ACC112 (cell line): ENCODE measurements around the gene LPAR1.

Experiments used
- H2AFZ ChIP-seq: fragments of 200-600 bp; sonication (generic); one replicate; pipeline ENCODE4 v1.6.0; 2017; ENCODE audit warnings: antibody characterized with exemption, low read length; ENCODE audit not compliant: unreplicated experiment
- H3K27ac ChIP-seq: fragments of 200-600 bp; sonication (generic); 2 replicates; pipeline ENCODE4 v1.5.1; 2014; ENCODE audit warnings: low read depth, mild to moderate bottlenecking, antibody characterized with exemption, low read length, moderate library complexity
- H3K27me3 ChIP-seq: fragments of 200-600 bp; sonication (generic); 2 replicates; pipeline ENCODE4 v1.6.1; 2014; ENCODE audit warnings: mild to moderate bottlenecking, antibody characterized with exemption, low read length, moderate library complexity, mixed read lengths; ENCODE audit not compliant: insufficient read depth
- H3K36me3 ChIP-seq: fragments of 200-600 bp; sonication (generic); 2 replicates; pipeline ENCODE4 v1.6.1; 2016; ENCODE audit warnings: mild to moderate bottlenecking, antibody characterized with exemption, low read length, moderate library complexity, mixed read lengths; ENCODE audit not compliant: insufficient read depth
- H3K4me1 ChIP-seq: fragments of 200-600 bp; sonication (generic); one replicate; pipeline ENCODE4 v1.6.1; 2016; ENCODE audit warnings: low read length, mixed read lengths; ENCODE audit not compliant: insufficient read depth, unreplicated experiment, control insufficient read depth
- H3K4me3 ChIP-seq: fragments of 200-600 bp; sonication (generic); 2 replicates; pipeline ENCODE4 v1.5.1; 2014; ENCODE audit warnings: mild to moderate bottlenecking, low read depth, low read length
- H3K79me2 ChIP-seq: fragments of 200-600 bp; sonication (generic); one replicate; pipeline ENCODE4 v1.6.0; 2016; ENCODE audit warnings: low read length; ENCODE audit not compliant: control insufficient read depth, unreplicated experiment, insufficient read depth

LPAR1 gene

DNA sequence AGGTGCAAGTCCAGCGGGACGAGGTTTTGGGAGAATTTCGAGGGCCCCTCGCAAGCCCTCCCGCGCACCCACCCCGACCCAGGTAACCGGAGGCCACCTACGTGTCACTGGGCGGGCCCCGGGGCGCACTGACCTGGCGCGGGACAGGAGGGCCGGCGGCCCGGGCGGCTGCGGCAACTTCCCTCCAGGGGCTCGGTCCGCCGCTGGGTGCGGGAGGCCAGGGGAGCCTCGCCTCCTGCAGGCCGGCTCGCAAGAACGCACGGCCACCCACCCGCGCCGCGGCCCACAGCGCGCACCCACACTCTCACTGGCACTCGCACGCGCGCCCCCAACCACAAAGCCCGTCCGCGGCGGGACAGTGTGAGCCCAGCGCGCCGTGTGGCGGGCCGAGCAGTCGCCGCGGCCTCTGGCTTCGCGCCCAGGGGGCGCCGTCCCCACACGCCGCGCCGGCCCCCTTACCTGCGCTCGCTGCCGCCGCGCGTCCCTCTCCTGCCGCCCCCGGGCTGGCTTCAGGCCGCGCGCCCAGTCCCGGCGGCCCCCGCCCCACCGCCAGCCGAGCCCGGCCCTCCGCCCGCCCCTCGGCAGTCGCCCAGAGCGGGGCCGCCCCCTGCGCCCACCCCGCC lies 451 bp downstream of the LPAR1 start:
- Histone ChIP-seq H2AFZ (peak overlapping the region; percentile 20), H3K27ac (peak overlapping the region; percentile 84), H3K36me3 (no peaks in the 10 kb centered on the region), H3K79me2 (peaks cover 50% of the 10 kb centered on the region), H3K4me3 (peak overlapping the region; percentile 94), H3K4me1 (peaks cover 26% of the 10 kb centered on the region), H3K27me3 (no peaks in the 10 kb centered on the region)

DNA sequence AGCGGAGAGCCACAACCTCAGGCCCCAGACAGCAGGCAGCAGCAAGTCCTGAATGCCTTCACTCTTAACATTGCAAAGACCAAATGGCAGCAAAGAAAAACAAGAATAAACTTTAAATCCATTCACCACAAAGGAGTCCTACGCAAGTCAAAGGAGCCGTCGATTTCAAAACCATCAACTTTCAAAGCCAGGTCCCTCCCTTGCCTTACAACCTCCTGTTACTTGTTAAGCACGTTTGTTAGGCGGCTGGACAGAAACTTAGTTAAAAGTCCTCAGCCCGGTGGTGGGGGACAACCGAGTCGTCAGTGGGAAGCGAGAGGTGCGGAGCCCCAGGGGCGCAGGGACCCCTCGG lies 938 bp downstream of the LPAR1 start:
- Histone ChIP-seq H3K4me1 (peaks cover 31% of the 10 kb centered on the region), H2AFZ (peak overlapping the region; percentile 20), H3K4me3 (peak overlapping the region; percentile 94), H3K79me2 (peaks cover 54% of the 10 kb centered on the region), H3K27ac (peak overlapping the region; percentile 84), H3K27me3 (no peaks in the 10 kb centered on the region), H3K36me3 (no peaks in the 10 kb centered on the region)

DNA sequence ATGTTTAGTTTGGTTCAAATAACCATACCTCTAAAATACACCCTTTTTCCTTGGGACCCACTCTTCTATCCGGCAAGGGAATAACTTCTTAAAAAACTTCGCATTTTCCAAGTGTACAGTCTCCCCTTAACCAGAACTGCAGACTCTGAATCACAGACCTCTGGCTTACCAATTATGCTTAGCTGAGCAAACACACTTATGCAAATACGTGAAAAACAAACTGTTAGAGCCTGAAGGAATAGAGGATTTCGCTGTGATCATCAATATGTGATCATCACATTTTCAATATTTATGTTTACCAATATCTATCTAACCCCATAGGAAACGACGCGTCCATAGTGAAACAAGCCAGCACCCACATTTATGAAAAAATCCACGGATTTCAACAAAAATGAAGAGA lies 1.3 kb downstream of the LPAR1 start:
- Histone ChIP-seq H3K4me1 (peaks cover 34% of the 10 kb centered on the region), H2AFZ (no peak overlapping the region), H3K27ac (peak overlapping the region; percentile 84), H3K79me2 (peaks cover 58% of the 10 kb centered on the region), H3K36me3 (no peaks in the 10 kb centered on the region), H3K4me3 (peak overlapping the region; percentile 94), H3K27me3 (no peaks in the 10 kb centered on the region)

DNA sequence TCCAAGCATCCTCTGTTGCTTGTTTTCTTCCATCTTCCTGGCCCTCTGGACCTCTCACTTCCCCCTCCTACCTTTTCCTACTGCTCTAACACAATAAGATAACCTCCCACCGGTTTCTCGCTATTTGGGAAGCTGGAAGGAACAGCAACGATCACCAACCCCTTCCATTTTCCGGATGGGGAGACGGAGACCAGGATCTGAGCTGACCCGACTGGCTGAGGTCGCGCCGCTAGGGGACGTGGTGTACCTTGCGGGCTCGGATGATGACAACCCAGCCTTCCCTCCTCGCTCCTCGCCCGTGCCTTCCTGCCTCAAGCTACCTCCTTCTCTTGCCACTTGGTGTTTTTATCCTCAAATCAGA lies 1.9 kb downstream of the LPAR1 start:
- no peaks in the 10 kb centered on the region for H3K27me3 ChIP-seq
- peak overlapping the region; percentile 94 for H3K4me3 ChIP-seq
- H3K36me3 ChIP-seq = no peaks in the 10 kb centered on the region
- peaks cover 36% of the 10 kb centered on the region for H3K4me1 ChIP-seq
- peak overlapping the region; percentile 0 for H2AFZ ChIP-seq
- peaks cover 64% of the 10 kb centered on the region for H3K79me2 ChIP-seq
- peak overlapping the region; percentile 84 for H3K27ac ChIP-seq

DNA sequence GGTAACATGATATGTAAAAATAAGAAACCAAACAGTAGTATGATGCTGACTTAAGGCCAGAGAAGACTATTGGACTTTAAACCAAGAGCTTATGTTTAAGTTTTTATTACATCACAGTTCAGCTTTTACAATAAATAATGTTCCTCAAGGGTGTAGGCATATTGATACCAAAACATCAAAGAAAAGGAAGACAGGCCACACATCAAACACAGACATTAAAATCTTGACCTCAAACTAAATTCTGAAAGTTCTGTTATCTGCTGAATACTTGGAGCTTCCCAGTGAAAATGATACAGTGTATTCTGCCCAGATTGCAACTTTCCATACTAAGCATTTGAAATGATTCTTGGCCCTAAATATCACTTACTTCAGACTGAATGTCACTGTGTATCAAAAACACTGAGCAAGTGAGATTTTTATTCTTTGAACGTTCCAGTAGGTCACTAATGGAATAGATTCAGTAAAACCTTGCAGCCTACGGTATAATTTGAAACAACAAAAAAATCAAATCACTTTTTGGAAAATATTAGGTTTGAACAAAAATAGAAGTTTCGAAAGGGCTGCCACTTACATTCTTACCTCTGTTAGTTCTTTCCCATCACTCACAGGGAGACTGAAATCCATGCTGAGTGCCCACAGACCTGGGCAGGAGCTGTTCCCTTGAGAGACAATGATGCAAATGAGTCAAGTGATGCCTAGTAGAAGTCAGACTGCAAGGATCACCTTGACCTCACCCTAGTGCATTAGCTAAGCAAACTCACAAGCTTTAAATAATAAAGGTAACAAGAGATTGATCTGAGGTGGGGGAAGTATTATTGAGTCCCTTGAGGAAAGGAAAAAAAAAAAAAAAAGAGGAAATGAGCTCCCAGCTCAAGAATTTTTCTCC lies 2.5 kb downstream of the LPAR1 start:
- H3K4me3 ChIP-seq = peak overlapping the region; percentile 94
- H3K27me3 ChIP-seq = no peaks in the 10 kb centered on the region
- H3K36me3 ChIP-seq = no peaks in the 10 kb centered on the region; the same call in 1 of the 2 replicates
- H2AFZ ChIP-seq = peak overlapping the region; percentile 0
- H3K4me1 ChIP-seq = peaks cover 36% of the 10 kb centered on the region
- peaks cover 69% of the 10 kb centered on the region for H3K79me2 ChIP-seq
- H3K27ac ChIP-seq = peak overlapping the region; percentile 84

DNA sequence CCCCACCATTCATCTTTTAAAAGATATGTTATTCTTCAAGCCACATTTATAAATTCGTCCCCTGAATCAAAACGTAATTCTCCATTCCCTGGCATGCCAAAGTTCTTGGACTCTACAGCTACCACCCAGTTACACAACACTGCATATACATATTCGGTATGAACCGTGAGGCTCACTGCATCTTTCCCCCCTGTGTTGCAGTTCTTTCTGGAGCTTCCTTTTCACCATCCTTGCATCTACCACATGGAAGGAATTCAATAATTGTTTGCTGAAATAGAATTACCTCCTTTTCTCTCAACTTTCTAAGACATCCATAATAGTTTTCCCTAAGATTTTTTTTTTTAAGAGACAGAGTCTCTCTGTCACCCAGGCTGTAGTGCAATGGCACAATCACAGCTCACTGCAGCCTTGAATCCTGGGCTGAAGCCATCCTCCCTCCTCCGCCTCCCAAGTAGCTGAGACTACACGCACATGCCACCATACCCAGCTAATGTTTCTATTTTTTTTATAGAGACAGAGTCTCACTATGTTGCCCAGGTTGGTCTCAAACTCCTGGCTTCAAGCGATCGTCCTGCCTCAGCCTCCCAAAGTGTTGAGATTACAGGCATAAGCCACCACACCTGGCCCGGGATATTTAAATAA lies 3.3 kb downstream of the LPAR1 start:
- Histone ChIP-seq H3K27me3 (no peaks in the 10 kb centered on the region), H3K4me1 (peaks cover 36% of the 10 kb centered on the region), H3K4me3 (peak overlapping the region; percentile 94), H3K36me3 (peaks cover 5% of the 10 kb centered on the region; the same call in 1 of the 2 replicates), H3K79me2 (peaks cover 77% of the 10 kb centered on the region), H2AFZ (peak overlapping the region; percentile 8), H3K27ac (peak overlapping the region; percentile 84)

DNA sequence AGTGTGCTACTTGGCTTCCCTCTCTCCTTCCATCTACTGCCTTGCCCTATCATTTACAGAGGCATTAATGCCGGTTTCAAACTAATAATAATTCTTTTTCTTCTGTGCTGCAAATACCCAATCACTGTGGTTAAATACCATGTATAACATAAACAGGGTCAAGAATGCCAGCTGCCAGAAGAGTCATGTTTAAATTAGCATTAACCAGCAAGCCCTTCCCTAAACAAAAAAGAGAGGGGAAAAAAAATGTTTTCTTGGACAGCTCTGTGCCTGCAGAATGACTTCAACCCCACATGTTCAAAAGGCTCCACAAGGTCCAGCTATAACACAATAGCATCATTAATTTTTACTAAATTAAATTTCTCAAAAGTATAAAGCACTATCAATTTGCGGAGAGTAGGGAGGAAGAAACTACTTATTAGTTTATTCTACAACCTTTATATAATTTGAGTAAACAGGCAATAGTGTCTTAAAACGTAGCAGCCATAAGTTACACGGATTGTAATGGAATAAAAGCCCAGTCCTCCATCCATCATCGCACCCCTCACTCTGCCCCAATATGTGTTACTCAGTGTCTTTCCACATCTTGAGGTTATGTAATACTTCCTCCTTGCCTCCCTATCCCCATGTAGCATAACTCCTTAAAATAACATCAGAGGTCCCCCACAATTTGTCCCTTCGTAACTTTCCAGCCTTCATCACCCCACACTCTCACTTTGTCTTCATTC lies 3.9 kb downstream of the LPAR1 start:
- peak overlapping the region; percentile 94 for H3K4me3 ChIP-seq
- H3K27ac ChIP-seq = peak overlapping the region; percentile 84
- H3K79me2 ChIP-seq = peaks cover 83% of the 10 kb centered on the region

DNA sequence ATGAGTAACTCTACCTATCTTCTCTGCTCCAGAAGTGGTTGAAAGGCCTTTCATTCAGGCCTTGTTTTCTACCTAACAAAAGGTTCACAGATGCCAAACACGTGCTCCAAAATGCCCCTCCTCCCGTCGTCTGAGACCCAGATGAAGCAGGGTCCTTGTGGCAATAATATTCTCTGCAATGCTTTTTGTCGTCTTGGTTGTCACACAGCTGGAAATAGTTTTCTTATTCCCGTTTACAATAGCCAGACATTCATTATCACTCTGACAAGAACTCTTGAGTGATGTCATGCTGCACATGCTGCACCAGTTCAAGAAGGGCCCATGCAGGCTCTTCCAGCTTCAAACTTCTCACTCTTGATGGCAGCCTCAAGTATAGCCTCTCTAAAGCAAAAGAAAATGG lies 7.8 kb downstream of the LPAR1 start:
- H3K27ac ChIP-seq = no peak overlapping the region
- H3K79me2 ChIP-seq = peaks cover 93% of the 10 kb centered on the region
- no peak overlapping the region for H2AFZ ChIP-seq
- no peaks in the 10 kb centered on the region for H3K27me3 ChIP-seq
- peaks cover 38% of the 10 kb centered on the region for H3K4me1 ChIP-seq
- H3K36me3 ChIP-seq = peaks cover 21% of the 10 kb centered on the region
- no peak overlapping the region for H3K4me3 ChIP-seq

More for the DNA sequence above, 3.9 kb downstream of the LPAR1 start:
- peaks cover 38% of the 10 kb centered on the region for H3K4me1 ChIP-seq
- H2AFZ ChIP-seq = peak overlapping the region; percentile 8
- H3K27me3 ChIP-seq = no peaks in the 10 kb centered on the region
- peaks cover 8% of the 10 kb centered on the region for H3K36me3 ChIP-seq

DNA sequence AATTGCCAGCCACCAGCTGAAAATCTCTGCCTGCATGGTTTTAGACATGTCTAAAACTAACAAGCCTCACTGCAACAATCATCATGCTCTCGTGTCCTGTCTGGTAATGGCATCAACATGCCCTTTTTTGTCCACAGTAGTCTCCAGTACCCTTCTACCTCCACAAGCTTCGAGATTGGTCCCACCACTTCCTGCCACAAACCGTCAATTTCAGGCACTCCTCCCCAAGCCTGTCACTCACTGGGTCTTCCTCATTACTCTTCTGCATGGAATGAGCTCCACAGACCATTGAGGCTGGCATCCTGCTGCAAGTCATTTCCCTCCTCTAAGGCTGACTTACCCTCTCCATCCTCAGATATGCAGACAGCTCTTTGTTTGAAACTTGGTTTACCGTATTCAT lies 9.0 kb downstream of the LPAR1 start:
- no peak overlapping the region for H3K27ac ChIP-seq
- H3K79me2 ChIP-seq = peaks cover 86% of the 10 kb centered on the region
- H3K27me3 ChIP-seq = no peaks in the 10 kb centered on the region
- H3K36me3 ChIP-seq = peaks cover 21% of the 10 kb centered on the region
- H3K4me3 ChIP-seq = no peak overlapping the region
- H2AFZ ChIP-seq = no peak overlapping the region
- H3K4me1 ChIP-seq = peaks cover 29% of the 10 kb centered on the region

DNA sequence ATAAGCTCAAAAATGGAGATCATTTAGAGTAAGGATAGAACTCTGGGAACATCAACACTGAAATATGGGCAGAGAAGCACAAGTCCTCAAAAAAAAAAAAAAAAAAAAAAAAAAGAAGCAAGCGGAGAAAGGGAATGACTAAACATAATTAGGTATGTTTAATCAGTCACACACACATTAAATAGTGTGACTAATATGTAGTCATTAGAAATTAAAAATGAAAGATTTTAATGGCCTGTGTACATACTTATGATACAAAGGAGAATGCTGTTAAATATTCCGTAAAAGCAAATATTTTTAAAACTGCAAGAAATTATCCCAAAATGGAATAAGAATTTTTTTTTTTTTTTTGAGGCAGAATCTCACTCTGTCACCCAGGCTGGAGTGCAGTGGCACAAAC lies 10.5 kb downstream of the LPAR1 start:
- H3K36me3 ChIP-seq = peaks cover 21% of the 10 kb centered on the region
- no peak overlapping the region for H3K4me3 ChIP-seq
- H2AFZ ChIP-seq = no peak overlapping the region
- no peak overlapping the region for H3K27ac ChIP-seq
- H3K27me3 ChIP-seq = no peaks in the 10 kb centered on the region
- peaks cover 18% of the 10 kb centered on the region for H3K4me1 ChIP-seq
- peaks cover 85% of the 10 kb centered on the region for H3K79me2 ChIP-seq
